VCaP (cell line): Measurements from ENCODE around the gene ACAP3.

ENCODE experiments used
- H3K27ac ChIP-seq: fragments of 450-650 bp; 2 replicates; pipeline ENCODE4 v1.5.1; 2017
- TF ChIP-seq, protein P1 (sequence below): fragments of 450-650 bp; conservative IDR thresholded peaks from 2 replicates; pipeline ENCODE4 v1.5.1; 2017; ENCODE audit warnings: mild to moderate bottlenecking, moderate library complexity

Gene ACAP3

DNA sequence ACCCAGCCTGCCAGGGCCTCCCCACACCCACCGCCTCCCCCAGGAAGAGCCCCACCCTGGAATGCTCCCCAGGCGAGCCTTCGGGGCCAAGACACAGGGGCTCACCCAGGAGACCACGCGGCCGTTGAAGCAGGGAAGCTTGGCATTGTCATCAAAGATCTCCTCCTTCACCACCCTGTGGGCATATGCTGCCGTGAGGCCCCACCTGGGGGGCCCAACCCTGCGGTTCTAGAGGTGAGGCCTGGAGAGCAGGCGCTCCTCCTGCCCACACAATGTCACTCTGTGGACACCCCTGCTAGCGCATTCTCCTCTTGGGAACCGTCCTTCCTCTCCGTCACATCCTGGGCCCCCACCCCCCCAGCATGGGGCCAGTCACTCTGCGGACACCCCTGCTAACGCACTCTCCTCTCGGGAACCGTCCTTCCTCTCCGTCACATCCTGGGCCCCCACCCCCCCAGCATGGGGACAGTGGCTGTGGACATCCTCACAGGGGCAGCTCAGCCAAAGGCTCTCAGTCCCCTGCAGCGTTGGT lies 34.9 kb upstream of the ACAP3 start:
- no peak overlapping the region for H3K27ac ChIP-seq
- TF ChIP-seq, protein P1, sequence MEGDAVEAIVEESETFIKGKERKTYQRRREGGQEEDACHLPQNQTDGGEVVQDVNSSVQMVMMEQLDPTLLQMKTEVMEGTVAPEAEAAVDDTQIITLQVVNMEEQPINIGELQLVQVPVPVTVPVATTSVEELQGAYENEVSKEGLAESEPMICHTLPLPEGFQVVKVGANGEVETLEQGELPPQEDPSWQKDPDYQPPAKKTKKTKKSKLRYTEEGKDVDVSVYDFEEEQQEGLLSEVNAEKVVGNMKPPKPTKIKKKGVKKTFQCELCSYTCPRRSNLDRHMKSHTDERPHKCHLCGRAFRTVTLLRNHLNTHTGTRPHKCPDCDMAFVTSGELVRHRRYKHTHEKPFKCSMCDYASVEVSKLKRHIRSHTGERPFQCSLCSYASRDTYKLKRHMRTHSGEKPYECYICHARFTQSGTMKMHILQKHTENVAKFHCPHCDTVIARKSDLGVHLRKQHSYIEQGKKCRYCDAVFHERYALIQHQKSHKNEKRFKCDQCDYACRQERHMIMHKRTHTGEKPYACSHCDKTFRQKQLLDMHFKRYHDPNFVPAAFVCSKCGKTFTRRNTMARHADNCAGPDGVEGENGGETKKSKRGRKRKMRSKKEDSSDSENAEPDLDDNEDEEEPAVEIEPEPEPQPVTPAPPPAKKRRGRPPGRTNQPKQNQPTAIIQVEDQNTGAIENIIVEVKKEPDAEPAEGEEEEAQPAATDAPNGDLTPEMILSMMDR, result no peak

DNA sequence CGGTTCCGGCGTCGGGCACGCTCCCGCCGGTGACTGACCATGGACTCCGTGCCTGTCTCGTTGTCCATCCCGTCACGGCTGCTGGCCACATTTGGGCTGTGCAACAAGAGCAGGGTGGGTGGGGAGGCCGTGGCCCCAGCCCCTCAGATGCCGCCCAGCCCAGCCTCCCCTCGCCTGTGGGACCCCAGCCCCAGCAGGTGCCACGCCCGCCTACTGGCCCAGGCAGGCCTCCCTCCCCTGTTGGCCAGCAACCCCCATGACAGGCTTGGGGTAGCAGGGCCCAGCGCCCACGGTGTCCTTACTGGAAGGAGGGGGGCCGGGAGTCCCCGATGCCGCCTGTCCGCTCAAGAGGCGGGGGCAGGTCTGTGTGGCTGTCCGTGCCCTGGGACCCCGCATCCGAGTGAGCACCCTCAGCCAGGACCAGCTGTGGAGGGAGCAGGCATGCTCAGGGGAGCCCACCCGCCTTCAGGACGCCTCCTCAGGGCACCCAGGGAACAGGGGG lies 34.4 kb upstream of the ACAP3 start:
- no peak overlapping the region for H3K27ac ChIP-seq

DNA sequence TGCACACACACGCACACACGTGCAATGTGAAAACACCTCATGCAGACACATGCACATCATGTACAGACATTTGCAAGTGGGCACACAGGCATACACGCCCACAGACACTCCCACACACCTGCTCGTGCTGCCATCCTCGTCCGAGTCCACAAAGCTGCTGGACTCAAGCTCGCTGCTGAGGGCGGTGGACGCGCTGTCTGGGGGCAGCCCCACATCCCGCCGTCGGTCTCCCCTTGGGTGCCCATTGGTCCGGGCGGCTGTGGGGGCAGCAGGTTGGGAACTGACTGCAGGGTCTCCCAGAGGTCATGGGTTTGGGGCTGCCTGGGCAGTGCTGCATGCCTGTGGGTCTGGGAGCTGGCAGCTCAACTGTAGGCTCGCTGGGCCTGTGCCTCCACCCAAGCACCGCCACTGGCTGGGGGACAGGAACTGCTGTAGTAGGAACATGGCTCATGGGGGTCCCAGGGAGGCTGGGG lies 33.9 kb upstream of the ACAP3 start:
- TF ChIP-seq, protein P1, result no peak
- H3K27ac ChIP-seq, result no peak overlapping the region

More for the DNA sequence above, 34.4 kb upstream of the ACAP3 start:
- TF ChIP-seq, protein P1, result no peak

DNA sequence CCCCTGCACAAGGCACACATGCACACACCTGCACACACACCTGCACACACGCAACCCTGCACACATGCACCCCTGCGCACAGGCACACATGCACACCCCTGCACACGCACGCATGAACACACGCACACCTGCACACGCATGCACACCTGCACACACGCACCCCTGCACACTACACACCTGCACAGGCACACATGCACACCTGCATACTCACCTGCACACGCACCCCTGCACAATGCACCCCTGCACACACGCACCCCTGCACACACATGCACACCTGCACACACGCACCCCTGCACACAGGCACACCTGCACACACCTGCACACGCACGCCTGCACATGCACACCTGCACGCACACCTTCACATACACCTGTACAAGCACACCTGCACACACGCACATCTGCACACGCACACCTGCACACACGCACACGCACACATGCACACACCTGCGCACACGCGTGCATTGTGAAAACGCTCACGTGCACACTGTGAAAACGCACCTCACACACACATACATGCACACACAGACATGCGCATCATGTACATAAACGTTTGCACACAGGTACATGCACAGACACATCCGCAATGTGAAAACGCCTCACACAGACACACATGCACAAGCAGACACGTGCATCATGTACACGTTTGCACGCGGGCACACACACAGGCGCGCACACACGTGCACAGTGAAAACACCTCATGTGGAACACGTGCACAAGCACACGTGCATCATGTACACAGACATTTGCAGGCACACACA lies 33.2 kb upstream of the ACAP3 start:
- H3K27ac ChIP-seq, result no peak overlapping the region
- TF ChIP-seq, protein P1, result no peak

DNA sequence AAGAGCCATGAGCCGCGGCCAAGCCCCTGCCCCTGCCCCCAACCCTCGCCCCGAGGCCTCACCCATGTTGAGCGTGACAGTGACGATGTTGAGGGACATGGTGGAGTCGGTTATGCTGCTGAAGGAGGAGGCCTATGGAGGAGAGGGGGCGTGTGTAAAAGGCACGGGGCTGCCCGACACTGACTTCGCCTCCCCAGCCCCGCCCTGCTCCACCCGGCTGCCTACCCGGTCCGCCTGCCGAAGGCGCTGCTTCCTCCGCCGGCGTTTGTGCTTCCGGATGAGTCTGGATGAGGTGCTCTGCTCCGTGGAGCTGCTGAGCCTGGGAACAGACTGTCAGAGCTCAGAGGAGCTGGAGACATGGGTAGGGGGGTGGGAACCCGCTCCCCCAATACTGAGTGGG lies 32.5 kb upstream of the ACAP3 start:
- H3K27ac ChIP-seq, result no peak overlapping the region
- TF ChIP-seq, protein P1, result no peak

DNA sequence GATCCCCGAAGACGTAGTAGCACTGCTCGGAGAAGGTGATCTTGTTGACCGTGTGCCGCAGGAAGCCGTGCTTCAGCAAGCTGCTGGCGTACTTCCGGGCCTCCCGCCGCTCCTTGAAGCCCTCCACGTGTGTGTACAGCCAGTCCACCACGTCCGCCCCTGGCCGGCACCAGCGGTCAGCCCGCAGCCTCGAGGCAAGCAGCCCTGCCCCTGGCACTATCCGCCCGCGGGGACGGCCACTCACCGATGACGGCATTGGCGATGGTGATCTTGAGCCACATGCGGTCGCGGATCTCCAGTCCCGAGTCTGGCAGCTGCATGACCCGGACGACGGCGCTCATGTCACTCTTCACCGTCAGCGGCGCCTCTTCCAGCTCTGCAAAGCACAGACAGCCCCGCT lies 30.5 kb upstream of the ACAP3 start:
- H3K27ac ChIP-seq, result no peak overlapping the region
- TF ChIP-seq, protein P1, result no peak

DNA sequence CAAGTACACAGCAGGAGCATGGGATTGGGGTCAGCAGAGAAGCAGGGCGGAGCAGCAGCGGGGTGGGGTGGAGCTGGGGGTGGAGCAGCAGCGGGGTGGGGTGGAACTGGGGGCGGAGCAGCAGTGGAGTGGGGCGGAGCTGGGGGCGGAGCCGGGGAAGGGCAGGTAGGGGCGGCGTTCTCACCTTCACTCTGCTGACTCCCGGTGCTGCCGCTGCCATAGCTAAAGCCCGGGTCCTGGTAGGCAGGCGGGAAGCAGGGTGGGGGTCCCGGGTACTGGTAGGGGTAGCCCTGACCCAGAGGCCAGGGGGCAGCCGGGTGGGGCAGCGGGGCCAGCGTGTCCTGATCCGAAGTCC lies 30.0 kb upstream of the ACAP3 start:
- TF ChIP-seq, protein P1, result no peak
- no peak overlapping the region for H3K27ac ChIP-seq
